Peyer's patch (tissue), 4 donors: ENCODE measurements around the gene SNX21. TPM values are rescaled to one million over a fixed set of nuclear protein-coding genes. Genes with fewer than 3 reads are reported as not detected.

Experiments used
- DNase-seq, 3 donors: peaks; one replicate each; pipeline ENCODE4 v3.0.0-alpha.2; 2017 to 2019
- H3K27ac ChIP-seq, 4 donors: fragments of 200-600 bp; sonication (generic); one replicate each; pipeline ENCODE4 v1.5.1; 2016 to 2019
- H3K27me3 ChIP-seq, 2 donors: fragments of 200-600 bp; sonication (generic); one replicate each; pipeline ENCODE4 v1.5.1; 2019
- H3K36me3 ChIP-seq, 3 donors: fragments of 200-600 bp; sonication (generic); one replicate each; pipeline ENCODE4 v1.5.1; 2016 to 2019
- H3K4me1 ChIP-seq, 4 donors: fragments of 200-600 bp; sonication (generic); one replicate each; pipeline ENCODE4 v1.5.1; 2016 to 2019
- H3K4me3 ChIP-seq, 4 donors: fragments of 200-600 bp; sonication (generic); 1 replicate in 3 of 4; 2 replicates in 1 of 4; pipeline ENCODE4 v1.5.1; 2016 to 2019; ENCODE audit warnings: mild to moderate bottlenecking in 1 of 4
- H3K9me3 ChIP-seq, 4 donors: fragments of 200-600 bp; sonication (generic); one replicate each; pipeline ENCODE4 v1.5.1; 2016 to 2019; ENCODE audit warnings: mild to moderate bottlenecking in 1 of 4
- CTCF ChIP-seq, 6 experiments: fragments of 450-650 bp in 4 of 6; fragments of 200-600 bp in 2 of 6; sonication (generic) in 1 of 6; IDR thresholded peaks; one replicate each; pipeline ENCODE4 v1.5.1; 2017 to 2019; ENCODE audit warnings: antibody characterized with exemption in 6 of 6, mild to moderate bottlenecking in 3 of 6, moderate library complexity in 1 of 6
- POLR2A ChIP-seq, 2 donors: fragments of 450-650 bp; IDR thresholded peaks; one replicate each; pipeline ENCODE4 v1.5.1; 2017; ENCODE audit warnings: antibody characterized with exemption in 2 of 2, mild to moderate bottlenecking in 2 of 2, moderate library complexity in 2 of 2
- total RNA-seq, 4 donors: library from RNA; depleted of rRNA; stranded (reverse); fragments of >200 nt; gene quantifications; one replicate each; pipeline ENCODE4 v1.1.0, GENCODE V29; 2016

SNX21 gene
- total RNA-seq, 4 donors from 2014 or later, result 17.5 to 94.9 (median 42.7) TPM

GRCh38 chr20:45852326-45852725 is 18.7 kb downstream of the SNX21 start:
- no peak overlapping the region for H3K4me3 ChIP-seq
- H3K9me3 ChIP-seq, result no peaks in the 10 kb centered on the region
- TF ChIP-seq POLR2A (IDR thresholded peaks at IDR 0.05) (no peak), CTCF (IDR thresholded peaks at IDR 0.05) (no peak)
- no peaks in the 10 kb centered on the region for H3K27me3 ChIP-seq
- no peak overlapping the region for H3K27ac ChIP-seq
- DNase-seq, result no peak
- peaks cover 0 to 20% (median 9%) of the 10 kb centered on the region in 4 donors for H3K4me1 ChIP-seq
- H3K36me3 ChIP-seq, result peaks cover 0 to 41% (median 0%) of the 10 kb centered on the region in 3 donors

- no peak overlapping the region for H3K27ac ChIP-seq
- TF ChIP-seq POLR2A (IDR thresholded peaks at IDR 0.05) (no peak), CTCF (IDR thresholded peaks at IDR 0.05) (no peak)
- H3K4me1 ChIP-seq, result peaks cover 0 to 30% (median 12%) of the 10 kb centered on the region in 4 donors
- H3K4me3 ChIP-seq, result no peak overlapping the region
- DNase-seq, result no peak
- no peaks in the 10 kb centered on the region for H3K27me3 ChIP-seq
- H3K9me3 ChIP-seq, result no peaks in the 10 kb centered on the region
- H3K36me3 ChIP-seq, result peaks cover 0 to 30% (median 0%) of the 10 kb centered on the region in 3 donors
Measured at GRCh38 chr20:45853484-45853883, 19.9 kb downstream of the SNX21 start.

GRCh38 chr20:45857114-45857881 is 23.7 kb downstream of the SNX21 start, which contains the start of the genes ACOT8 and ZSWIM3:
Gene ACOT8, minus strand, starts transcription at chr20:45857392. Its CDS starts 77 bp downstream, at chr20:45857315.
Gene ZSWIM3, plus strand, starts transcription at chr20:45857614. Its CDS starts 212 bp downstream, at chr20:45857826.
- H3K4me3 ChIP-seq, result peak within 1 kb of the TSS; percentile 82 to 97 (median 94)
- no peaks in the 10 kb centered on the region for H3K9me3 ChIP-seq
- DNase-seq, result peak; percentile 83 to 98 (median 96)
- peak; percentile 56 to 86 for TF ChIP-seq POLR2A (IDR thresholded peaks at IDR 0.05)
- TF ChIP-seq CTCF (IDR thresholded peaks at IDR 0.05), result no peak
- H3K4me1 ChIP-seq, result peaks cover 0 to 51% (median 12%) of the 10 kb centered on the region in 4 donors
- peak within 1 kb of the TSS; percentile 83 to 92 (median 89) for H3K27ac ChIP-seq
- H3K36me3 ChIP-seq, result peaks cover 0 to 18% (median 0%) of the 10 kb centered on the region in 3 donors
- H3K27me3 ChIP-seq, result no peaks in the 10 kb centered on the region

GRCh38 chr20:45857882-45858216 is 24.2 kb downstream of the SNX21 start:
- Histone ChIP-seq H3K27ac (peak overlapping the region; percentile 83 to 92 (median 89)), H3K36me3 (peaks cover 0 to 13% (median 0%) of the 10 kb centered on the region in 3 donors), H3K4me1 (peaks cover 0 to 56% (median 12%) of the 10 kb centered on the region in 4 donors), H3K9me3 (no peaks in the 10 kb centered on the region), H3K27me3 (no peaks in the 10 kb centered on the region), H3K4me3 (peak overlapping the region; percentile 82 to 97 (median 94))
- DNase-seq, result no peak
- TF ChIP-seq POLR2A (IDR thresholded peaks at IDR 0.05), result no peak
- no peak for TF ChIP-seq CTCF (IDR thresholded peaks at IDR 0.05)

- Histone ChIP-seq H3K4me3 (no peak overlapping the region), H3K36me3 (no peaks in the 10 kb centered on the region), H3K9me3 (no peaks in the 10 kb centered on the region), H3K4me1 (peaks cover 0 to 62% (median 12%) of the 10 kb centered on the region in 4 donors), H3K27me3 (no peaks in the 10 kb centered on the region), H3K27ac (no peak overlapping the region)
- TF ChIP-seq POLR2A (IDR thresholded peaks at IDR 0.05) (no peak), CTCF (IDR thresholded peaks at IDR 0.05) (no peak)
- DNase-seq, result no peak
Measured at GRCh38 chr20:45859916-45860315, 26.3 kb downstream of the SNX21 start.
